ENCODE results near the gene METAP1D.

The METAP1D gene

DNA sequence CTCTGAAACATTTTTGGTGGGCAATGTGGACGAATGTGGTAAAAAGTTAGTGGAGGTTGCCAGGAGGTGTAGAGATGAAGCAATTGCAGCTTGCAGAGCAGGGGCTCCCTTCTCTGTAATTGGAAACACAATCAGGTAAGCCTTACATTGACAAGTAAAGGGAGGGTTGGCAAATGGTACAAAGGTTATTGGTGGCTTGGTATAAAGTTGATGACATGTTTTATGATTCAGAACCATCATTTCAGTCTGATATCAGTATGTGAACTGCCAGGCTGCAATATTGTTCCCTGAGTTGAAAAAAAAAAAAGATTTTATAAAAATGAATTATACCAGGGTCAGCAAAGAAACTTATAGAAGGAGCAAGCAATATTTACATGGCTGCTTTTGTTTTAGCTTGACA lies 71.2 kb downstream of the METAP1D start:
- DNase-seq = no peak
- Histone ChIP-seq H3K27ac (no peak overlapping the region), H3K36me3 (peaks cover 0 to 5% (median 0%) of the 10 kb centered on the region in 3 donors), H3K4me1 (no peaks in the 10 kb centered on the region), H3K27me3 (no peaks in the 10 kb centered on the region), H3K9me3 (no peaks in the 10 kb centered on the region), H3K4me3 (no peak overlapping the region)
- TF ChIP-seq, protein P1, sequence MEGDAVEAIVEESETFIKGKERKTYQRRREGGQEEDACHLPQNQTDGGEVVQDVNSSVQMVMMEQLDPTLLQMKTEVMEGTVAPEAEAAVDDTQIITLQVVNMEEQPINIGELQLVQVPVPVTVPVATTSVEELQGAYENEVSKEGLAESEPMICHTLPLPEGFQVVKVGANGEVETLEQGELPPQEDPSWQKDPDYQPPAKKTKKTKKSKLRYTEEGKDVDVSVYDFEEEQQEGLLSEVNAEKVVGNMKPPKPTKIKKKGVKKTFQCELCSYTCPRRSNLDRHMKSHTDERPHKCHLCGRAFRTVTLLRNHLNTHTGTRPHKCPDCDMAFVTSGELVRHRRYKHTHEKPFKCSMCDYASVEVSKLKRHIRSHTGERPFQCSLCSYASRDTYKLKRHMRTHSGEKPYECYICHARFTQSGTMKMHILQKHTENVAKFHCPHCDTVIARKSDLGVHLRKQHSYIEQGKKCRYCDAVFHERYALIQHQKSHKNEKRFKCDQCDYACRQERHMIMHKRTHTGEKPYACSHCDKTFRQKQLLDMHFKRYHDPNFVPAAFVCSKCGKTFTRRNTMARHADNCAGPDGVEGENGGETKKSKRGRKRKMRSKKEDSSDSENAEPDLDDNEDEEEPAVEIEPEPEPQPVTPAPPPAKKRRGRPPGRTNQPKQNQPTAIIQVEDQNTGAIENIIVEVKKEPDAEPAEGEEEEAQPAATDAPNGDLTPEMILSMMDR (IDR thresholded peaks at IDR 0.05) = no peak
- intact Hi-C loops (cut with DNase I; ENCODE audit: low total_unique reads) = no loop called here

DNA sequence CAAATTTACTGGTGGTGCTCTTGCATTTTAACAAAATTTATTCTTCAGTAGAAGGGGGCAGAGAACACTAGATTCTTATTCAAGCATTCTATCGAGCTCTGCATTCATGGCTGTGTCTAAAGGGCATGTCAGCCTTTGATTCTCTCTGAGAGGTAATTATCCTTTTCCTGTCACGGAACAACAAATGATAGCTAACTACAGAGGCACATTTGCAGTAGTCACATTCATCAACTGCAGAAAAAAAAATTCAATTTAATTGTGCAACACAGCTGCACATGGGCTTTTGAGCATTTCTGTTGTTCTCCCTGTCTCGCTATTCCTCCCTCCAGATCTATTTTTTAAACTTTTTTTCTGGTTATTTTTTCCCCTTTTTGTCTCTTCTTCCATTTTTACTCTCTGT lies 72.5 kb downstream of the METAP1D start:
- no peaks in the 10 kb centered on the region for H3K36me3 ChIP-seq
- intact Hi-C loops (cut with DNase I; ENCODE audit: low total_unique reads) = no loop called here
- no peaks in the 10 kb centered on the region for H3K4me1 ChIP-seq
- H3K27ac ChIP-seq = no peak overlapping the region
- no peak for DNase-seq
- H3K27me3 ChIP-seq = no peaks in the 10 kb centered on the region
- H3K4me3 ChIP-seq = no peak overlapping the region
- TF ChIP-seq, protein P1 (IDR thresholded peaks at IDR 0.05) = no peak
- no peaks in the 10 kb centered on the region for H3K9me3 ChIP-seq

DNA sequence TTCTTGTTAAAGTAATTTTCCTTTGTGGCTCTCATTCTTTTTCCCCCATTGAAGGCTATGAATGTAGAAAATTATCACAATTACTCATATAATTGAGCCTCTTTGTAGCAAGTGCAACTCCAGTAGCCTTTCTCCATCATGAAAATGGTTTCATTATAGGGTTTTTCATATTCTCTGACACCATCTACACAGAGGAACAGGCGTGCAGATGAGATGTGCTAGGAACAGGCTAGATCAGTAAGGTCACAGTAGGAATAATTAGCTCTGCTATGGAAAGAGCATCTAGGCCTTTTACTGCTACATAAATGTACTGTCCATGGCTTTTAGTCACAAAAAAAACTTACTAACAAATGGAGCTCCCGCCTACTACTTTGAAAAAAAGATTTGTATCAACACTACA lies 73.0 kb downstream of the METAP1D start:
- no peak overlapping the region for H3K27ac ChIP-seq
- no peak for DNase-seq
- H3K36me3 ChIP-seq = no peaks in the 10 kb centered on the region

DNA sequence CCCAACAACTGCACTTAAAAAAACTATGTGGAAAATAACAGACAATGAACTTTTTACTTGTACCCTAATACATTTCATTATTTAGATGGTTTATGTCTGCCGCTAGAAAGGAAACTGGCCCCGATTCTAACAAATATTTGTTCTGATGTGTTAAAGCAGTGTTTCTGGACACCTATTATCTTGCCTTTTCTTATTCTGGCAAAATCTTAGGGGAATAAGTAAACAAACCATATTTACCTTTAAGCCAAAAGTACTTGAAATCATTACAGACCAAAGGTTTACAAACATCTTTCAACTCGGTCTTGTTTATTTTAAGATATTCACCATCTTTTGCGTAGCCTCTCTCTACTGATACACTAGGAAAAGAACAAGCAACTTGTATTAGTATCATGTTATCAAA lies 73.8 kb downstream of the METAP1D start:
- H3K4me3 ChIP-seq = no peak overlapping the region
- no peaks in the 10 kb centered on the region for H3K36me3 ChIP-seq
- H3K27me3 ChIP-seq = no peaks in the 10 kb centered on the region
- DNase-seq = no peak
- intact Hi-C loops (cut with DNase I; ENCODE audit: low total_unique reads) = no loop called here
- H3K9me3 ChIP-seq = no peaks in the 10 kb centered on the region
- H3K4me1 ChIP-seq = no peaks in the 10 kb centered on the region
- H3K27ac ChIP-seq = no peak overlapping the region
- TF ChIP-seq, protein P1 (IDR thresholded peaks at IDR 0.05) = no peak

More for the DNA sequence above, 73.0 kb downstream of the METAP1D start:
- Histone ChIP-seq H3K4me3 (no peak overlapping the region), H3K9me3 (no peaks in the 10 kb centered on the region), H3K4me1 (no peaks in the 10 kb centered on the region), H3K27me3 (no peaks in the 10 kb centered on the region)
- TF ChIP-seq, protein P1 (IDR thresholded peaks at IDR 0.05) = no peak
- intact Hi-C loops (cut with DNase I; ENCODE audit: low total_unique reads) = no loop called here

DNA sequence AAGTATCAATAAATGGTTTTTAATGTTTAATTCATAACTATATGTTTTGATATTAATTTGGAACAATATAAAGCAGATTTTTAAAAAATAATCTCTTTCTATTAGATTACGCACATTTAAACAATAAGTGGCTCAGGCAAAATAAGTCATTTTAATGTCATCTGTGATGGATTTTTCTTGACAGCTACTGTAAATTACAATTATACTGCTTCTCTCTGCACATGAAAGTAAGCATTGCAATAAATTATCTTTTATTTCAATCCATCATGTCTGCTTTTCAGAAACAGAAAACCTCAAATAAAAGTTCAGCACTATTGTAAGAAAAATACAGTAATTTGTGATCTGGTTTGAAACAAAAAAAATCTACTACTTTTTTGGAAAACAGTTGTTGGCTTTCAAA lies 74.5 kb downstream of the METAP1D start:
- TF ChIP-seq, protein P1 (IDR thresholded peaks at IDR 0.05) = no peak
- no peaks in the 10 kb centered on the region for H3K9me3 ChIP-seq
- DNase-seq = no peak
- H3K4me3 ChIP-seq = no peak overlapping the region
- no peaks in the 10 kb centered on the region for H3K27me3 ChIP-seq
- no peak overlapping the region for H3K27ac ChIP-seq
- intact Hi-C loops (cut with DNase I; ENCODE audit: low total_unique reads) = no loop called here
- no peaks in the 10 kb centered on the region for H3K36me3 ChIP-seq
- no peaks in the 10 kb centered on the region for H3K4me1 ChIP-seq

DNA sequence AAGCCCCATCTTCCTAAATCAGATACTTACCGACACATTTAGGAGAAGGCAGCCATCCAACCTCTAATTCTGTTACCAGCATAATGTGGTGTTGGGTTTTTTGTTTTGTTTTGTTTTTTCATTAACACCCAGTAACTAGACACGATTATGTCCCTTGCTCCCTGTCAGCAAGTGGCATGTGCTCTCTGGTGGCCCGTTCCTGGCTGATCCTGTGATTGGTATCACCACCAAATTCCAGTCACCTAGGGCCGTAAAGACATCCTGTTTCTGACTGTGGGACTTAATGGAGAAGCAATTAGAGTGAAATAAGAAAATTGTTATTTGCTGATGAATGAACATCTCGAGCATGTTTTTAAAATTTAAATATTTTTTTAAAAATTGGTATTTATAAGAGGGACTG lies 79.7 kb downstream of the METAP1D start:
- H3K27me3 ChIP-seq = peaks cover 6 to 44% of the 10 kb centered on the region in 2 donors
- no peak overlapping the region for H3K4me3 ChIP-seq
- peaks cover 0 to 17% (median 13%) of the 10 kb centered on the region in 4 donors for H3K4me1 ChIP-seq
- intact Hi-C loops (cut with DNase I; ENCODE audit: low total_unique reads) = no loop called here
- no peak for DNase-seq
- no peaks in the 10 kb centered on the region for H3K36me3 ChIP-seq
- TF ChIP-seq, protein P1 (IDR thresholded peaks at IDR 0.05) = no peak
- H3K9me3 ChIP-seq = no peaks in the 10 kb centered on the region
- H3K27ac ChIP-seq = no peak overlapping the region
